ENCODE results near the gene HSPA4.

The HSPA4 gene

DNA sequence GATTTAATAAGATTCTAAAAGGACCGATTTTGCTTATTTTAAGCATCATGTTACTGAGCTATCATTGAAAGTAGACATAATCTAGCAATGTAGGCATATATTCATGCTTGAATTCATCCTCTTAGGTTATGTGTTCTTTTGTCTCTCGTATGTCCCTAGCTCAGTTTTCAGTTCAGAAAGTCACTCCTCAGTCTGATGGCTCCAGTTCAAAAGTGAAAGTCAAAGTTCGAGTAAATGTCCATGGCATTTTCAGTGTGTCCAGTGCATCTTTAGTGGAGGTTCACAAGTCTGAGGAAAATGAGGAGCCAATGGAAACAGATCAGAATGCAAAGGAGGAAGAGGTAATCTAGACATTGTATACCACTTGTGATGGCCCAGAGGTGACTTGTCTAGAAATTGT is 39.2 kb downstream of the HSPA4 start:
- no peak overlapping the region for H3K4me3 ChIP-seq (ENCODE audit: low read length in 2 of 2)
- H3K9me3 ChIP-seq (ENCODE audit: control insufficient read depth in 2 of 2, low read length in 2 of 2), result no peaks in the 10 kb centered on the region
- no peaks in the 10 kb centered on the region for H3K4me1 ChIP-seq (ENCODE audit: control insufficient read depth, insufficient read depth, low read length)
- no peaks in the 10 kb centered on the region for H3K27me3 ChIP-seq (ENCODE audit: control insufficient read depth in 1 of 2, insufficient read depth in 2 of 2, low read length in 2 of 2)
- H3K9ac ChIP-seq (ENCODE audit: low read length in 2 of 2), result no peak overlapping the region
- no peak overlapping the region for H3K27ac ChIP-seq (ENCODE audit: low read length)
- peaks cover 37 to 51% of the 10 kb centered on the region in 2 donors for H3K36me3 ChIP-seq (ENCODE audit: control insufficient read depth in 2 of 2, insufficient read depth in 2 of 2, low read length in 2 of 2)

DNA sequence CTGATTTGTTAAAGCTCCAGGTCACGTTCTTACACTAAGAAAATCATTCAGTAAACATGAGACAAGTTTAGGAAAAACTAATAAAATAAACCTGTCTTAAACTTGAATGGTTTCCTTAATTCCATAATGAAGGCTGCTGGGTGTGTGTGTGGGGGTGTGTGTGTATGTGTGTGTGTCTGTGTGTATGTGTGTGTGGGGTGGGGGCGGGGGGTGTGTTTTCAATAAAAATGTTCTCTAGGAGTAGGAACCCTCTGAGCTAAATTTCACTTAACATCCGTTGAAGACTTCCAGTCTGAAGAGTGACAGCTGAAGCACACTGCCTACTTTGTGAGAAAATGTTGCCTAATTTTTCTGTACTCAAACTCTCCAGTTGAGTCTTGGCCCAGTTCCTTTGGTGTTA is 54.5 kb downstream of the HSPA4 start:
- Histone ChIP-seq H3K9ac (ENCODE audit: low read length in 2 of 2) (no peak overlapping the region), H3K4me3 (ENCODE audit: low read length in 2 of 2) (no peak overlapping the region), H3K36me3 (ENCODE audit: control insufficient read depth in 2 of 2, insufficient read depth in 2 of 2, low read length in 2 of 2) (peaks cover 21 to 26% of the 10 kb centered on the region in 2 donors), H3K4me1 (ENCODE audit: control insufficient read depth, insufficient read depth, low read length) (peaks cover 3% of the 10 kb centered on the region), H3K9me3 (ENCODE audit: control insufficient read depth in 2 of 2, low read length in 2 of 2) (no peaks in the 10 kb centered on the region), H3K27me3 (ENCODE audit: control insufficient read depth in 1 of 2, insufficient read depth in 2 of 2, low read length in 2 of 2) (peaks cover 2 to 3% of the 10 kb centered on the region in 2 donors), H3K27ac (ENCODE audit: low read length) (no peak overlapping the region)

DNA sequence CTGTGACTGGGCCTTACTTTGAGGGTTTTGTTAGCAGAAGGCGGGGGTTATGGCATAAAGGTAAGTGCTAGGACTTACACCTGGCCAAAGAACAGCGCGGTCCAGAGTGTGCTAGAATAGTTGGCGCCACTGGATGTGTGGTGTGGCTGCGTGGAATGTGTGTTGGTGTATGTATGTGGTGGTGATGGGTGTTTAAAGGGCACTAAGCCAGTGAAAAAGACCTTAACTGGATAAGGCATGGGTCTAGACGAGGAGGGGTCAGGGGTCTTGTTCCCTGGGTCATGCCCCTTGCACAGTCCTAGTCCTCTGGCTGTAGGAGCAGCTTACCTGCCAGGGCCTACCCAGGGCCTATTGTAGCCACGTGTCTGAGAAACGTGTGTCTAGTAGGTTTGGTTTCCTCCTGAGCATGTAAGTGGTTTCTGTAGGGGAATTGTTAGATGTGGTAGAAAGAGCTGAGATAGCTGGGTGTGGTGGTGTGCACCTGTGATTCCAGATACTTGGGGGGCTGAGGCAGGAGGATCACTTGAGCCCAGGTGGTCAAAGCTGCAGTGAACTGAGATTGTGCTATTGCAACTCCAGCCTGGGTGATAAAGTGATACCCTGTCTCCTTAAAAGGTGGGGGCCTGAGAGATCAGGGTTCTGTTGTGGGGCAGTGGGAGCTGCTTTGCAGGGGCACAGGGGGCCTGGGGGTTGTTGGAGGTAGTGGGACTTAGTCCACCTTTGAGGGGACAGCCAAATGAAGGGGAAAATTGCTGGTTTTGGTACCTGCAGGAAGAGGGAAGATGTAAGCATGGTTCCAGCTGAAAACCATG is 55.2 kb downstream of the HSPA4 start:
- H3K4me3 ChIP-seq (ENCODE audit: low read length in 2 of 2), result no peak overlapping the region
- peaks cover 3 to 4% of the 10 kb centered on the region in 2 donors for H3K27me3 ChIP-seq (ENCODE audit: control insufficient read depth in 1 of 2, insufficient read depth in 2 of 2, low read length in 2 of 2)
- H3K9me3 ChIP-seq (ENCODE audit: control insufficient read depth in 2 of 2, low read length in 2 of 2), result no peaks in the 10 kb centered on the region
- no peak overlapping the region for H3K9ac ChIP-seq (ENCODE audit: low read length in 2 of 2)
- H3K4me1 ChIP-seq (ENCODE audit: control insufficient read depth, insufficient read depth, low read length), result peaks cover 3% of the 10 kb centered on the region
- H3K36me3 ChIP-seq (ENCODE audit: control insufficient read depth in 2 of 2, insufficient read depth in 2 of 2, low read length in 2 of 2), result peaks cover 21% of the 10 kb centered on the region in 2 donors
- no peak overlapping the region for H3K27ac ChIP-seq (ENCODE audit: low read length)

DNA sequence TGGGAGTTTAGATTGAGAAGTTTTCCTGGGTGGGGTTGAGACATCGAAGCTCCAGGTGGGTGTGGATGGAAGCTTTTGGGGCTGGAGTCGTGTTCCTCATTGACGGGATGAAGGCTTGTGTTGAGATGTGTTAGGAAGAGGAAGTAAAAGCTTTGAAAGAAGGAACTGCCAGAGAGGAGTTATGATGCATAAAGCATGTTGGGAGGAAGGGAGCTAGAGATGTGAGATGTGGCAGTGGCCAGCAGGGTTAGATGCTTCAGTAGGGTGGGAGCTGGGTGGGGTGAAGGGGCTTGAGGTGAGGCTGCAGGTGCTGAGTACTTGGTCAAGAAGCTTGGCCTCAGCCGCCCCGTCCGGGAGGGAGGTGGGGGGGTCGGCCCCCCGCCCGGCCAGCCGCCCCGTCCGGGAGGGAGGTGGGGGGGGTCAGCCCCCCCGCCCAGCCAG is 56.7 kb downstream of the HSPA4 start:
- Histone ChIP-seq H3K4me1 (ENCODE audit: control insufficient read depth, insufficient read depth, low read length) (peaks cover 3% of the 10 kb centered on the region), H3K36me3 (ENCODE audit: control insufficient read depth in 2 of 2, insufficient read depth in 2 of 2, low read length in 2 of 2) (peaks cover 11 to 12% of the 10 kb centered on the region in 2 donors), H3K9ac (ENCODE audit: low read length in 2 of 2) (no peak overlapping the region), H3K4me3 (ENCODE audit: low read length in 2 of 2) (no peak overlapping the region), H3K27ac (ENCODE audit: low read length) (no peak overlapping the region), H3K9me3 (ENCODE audit: control insufficient read depth in 2 of 2, low read length in 2 of 2) (no peaks in the 10 kb centered on the region), H3K27me3 (ENCODE audit: control insufficient read depth in 1 of 2, insufficient read depth in 2 of 2, low read length in 2 of 2) (peaks cover 3 to 6% of the 10 kb centered on the region in 2 donors)

DNA sequence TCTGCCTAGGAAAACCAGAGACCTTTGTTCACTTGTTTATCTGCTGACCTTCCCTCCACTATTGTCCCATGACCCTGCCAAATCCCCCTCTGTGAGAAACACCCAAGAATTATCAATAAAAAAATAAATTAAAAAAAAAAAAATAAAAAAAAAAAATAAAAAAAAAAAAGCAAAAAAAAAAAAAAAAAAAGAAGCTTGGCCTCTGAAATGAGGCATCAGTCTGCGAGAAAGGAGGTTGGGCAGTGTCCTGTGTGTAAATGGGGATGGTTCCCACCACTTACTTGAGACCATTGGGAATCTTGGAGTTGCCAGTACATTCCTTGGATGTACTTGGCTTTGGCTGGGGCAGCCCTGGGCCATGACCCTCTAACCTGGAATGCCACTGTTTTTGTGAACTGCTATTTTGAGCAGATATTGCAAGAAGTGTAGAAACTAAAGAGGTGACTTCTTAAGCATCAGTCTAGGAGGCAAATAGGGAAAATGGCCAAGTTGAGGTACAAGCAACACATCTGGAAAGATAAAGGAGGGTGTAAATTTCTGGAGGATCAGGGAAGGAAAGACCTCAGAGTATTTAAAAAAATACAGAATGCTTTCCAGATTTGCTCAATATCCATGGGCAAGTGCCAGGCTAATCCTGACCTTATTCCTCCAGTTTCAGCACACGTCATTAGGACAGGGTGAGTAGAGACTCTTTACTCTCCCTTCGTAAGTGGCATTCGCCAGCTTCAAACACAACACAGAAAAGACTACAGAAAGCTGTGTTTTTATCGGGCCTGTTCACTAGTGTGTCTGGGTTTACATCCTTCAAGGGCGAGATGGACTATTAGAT is 58.1 kb downstream of the HSPA4 start:
- no peaks in the 10 kb centered on the region for H3K9me3 ChIP-seq (ENCODE audit: control insufficient read depth in 2 of 2, low read length in 2 of 2)
- peaks cover 3 to 7% of the 10 kb centered on the region in 2 donors for H3K27me3 ChIP-seq (ENCODE audit: control insufficient read depth in 1 of 2, insufficient read depth in 2 of 2, low read length in 2 of 2)
- no peak overlapping the region for H3K4me3 ChIP-seq (ENCODE audit: low read length in 2 of 2)
- H3K4me1 ChIP-seq (ENCODE audit: control insufficient read depth, insufficient read depth, low read length), result peaks cover 3% of the 10 kb centered on the region
- peaks cover under 1 to 5% of the 10 kb centered on the region in 2 donors for H3K36me3 ChIP-seq (ENCODE audit: control insufficient read depth in 2 of 2, insufficient read depth in 2 of 2, low read length in 2 of 2)
- H3K9ac ChIP-seq (ENCODE audit: low read length in 2 of 2), result no peak overlapping the region
- H3K27ac ChIP-seq (ENCODE audit: low read length), result no peak overlapping the region

DNA sequence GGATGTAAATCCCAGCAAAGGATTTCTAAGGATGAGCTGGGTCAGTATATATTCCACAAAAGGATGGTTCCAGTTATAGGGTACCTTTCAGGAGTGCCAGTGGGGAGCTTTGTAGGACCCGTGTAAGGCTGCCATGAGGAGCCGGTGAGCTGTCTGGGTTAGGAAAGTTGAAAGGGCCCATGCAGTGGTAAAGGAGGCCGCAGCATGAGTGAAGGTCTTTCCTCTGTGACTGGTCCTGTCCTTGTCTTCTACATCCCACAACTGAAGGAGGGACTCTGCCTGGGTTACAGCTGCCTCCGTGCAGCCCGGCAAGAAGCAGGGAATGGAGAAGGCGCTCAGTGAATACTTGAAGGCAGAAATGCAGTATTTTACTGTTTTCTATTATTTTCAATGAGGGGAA is 58.9 kb downstream of the HSPA4 start:
- H3K36me3 ChIP-seq (ENCODE audit: control insufficient read depth in 2 of 2, insufficient read depth in 2 of 2, low read length in 2 of 2), result no peaks in the 10 kb centered on the region
- no peak overlapping the region for H3K9ac ChIP-seq (ENCODE audit: low read length in 2 of 2)
- peaks cover 3 to 7% of the 10 kb centered on the region in 2 donors for H3K27me3 ChIP-seq (ENCODE audit: control insufficient read depth in 1 of 2, insufficient read depth in 2 of 2, low read length in 2 of 2)
- H3K9me3 ChIP-seq (ENCODE audit: control insufficient read depth in 2 of 2, low read length in 2 of 2), result no peaks in the 10 kb centered on the region
- H3K4me3 ChIP-seq (ENCODE audit: low read length in 2 of 2), result no peak overlapping the region
- peaks cover 3% of the 10 kb centered on the region for H3K4me1 ChIP-seq (ENCODE audit: control insufficient read depth, insufficient read depth, low read length)
- H3K27ac ChIP-seq (ENCODE audit: low read length), result no peak overlapping the region

DNA sequence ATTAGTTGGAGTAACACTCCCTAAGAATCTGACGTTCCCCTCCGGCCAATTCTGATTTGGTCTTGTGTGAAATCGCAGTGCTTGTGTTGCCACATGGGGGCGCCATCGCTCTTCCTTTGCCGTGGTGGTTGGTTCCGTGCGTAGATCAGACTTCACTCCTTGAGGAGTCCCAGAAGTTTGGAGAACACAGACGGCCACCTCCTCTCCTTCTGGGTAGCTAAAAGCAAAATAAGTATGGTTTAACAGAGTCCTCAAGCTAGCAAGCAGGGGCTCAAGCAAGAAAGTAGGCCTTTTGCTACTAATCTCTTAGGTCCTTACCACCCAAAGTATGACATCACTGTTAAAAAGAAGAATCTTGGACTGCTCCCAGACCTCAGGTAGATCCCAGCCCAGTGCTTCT is 59.5 kb downstream of the HSPA4 start:
- H3K4me3 ChIP-seq (ENCODE audit: low read length in 2 of 2), result no peak overlapping the region
- H3K9me3 ChIP-seq (ENCODE audit: control insufficient read depth in 2 of 2, low read length in 2 of 2), result no peaks in the 10 kb centered on the region
- peaks cover 3 to 7% of the 10 kb centered on the region in 2 donors for H3K27me3 ChIP-seq (ENCODE audit: control insufficient read depth in 1 of 2, insufficient read depth in 2 of 2, low read length in 2 of 2)
- H3K9ac ChIP-seq (ENCODE audit: low read length in 2 of 2), result no peak overlapping the region
- H3K36me3 ChIP-seq (ENCODE audit: control insufficient read depth in 2 of 2, insufficient read depth in 2 of 2, low read length in 2 of 2), result no peaks in the 10 kb centered on the region
- H3K4me1 ChIP-seq (ENCODE audit: control insufficient read depth, insufficient read depth, low read length), result peaks cover 3% of the 10 kb centered on the region
- H3K27ac ChIP-seq (ENCODE audit: low read length), result no peak overlapping the region

DNA sequence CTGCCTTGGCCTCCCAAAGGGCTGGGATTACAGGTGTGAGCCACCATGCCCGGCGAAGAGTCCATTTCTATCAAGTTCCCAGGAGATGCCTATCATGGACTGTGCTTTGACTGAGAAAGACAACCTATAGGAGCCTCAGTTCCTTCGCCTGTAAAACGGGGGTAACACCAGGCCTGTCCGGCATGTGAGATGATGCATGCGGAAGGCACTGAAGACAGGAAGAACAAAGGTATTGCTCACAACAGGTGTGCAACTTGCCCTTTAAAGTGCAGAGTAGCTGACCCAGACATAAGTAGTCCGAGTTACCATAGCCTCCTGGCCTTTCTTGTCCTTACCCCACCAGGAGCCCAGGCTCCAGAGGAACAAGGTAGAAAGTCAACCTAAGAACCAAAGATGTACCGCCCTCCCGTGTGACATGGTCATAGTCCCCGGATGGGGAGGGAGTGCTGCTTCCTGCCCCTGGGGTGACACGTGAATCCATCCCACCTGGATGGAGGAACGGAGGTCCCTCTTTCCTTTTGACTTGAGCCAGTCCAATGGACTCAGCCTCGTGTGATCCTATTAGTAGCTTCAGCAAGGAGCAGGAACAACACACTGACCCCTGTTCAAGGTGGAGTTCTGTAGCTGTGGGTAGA is 60.3 kb downstream of the HSPA4 start:
- H3K4me1 ChIP-seq (ENCODE audit: control insufficient read depth, insufficient read depth, low read length), result peaks cover 3% of the 10 kb centered on the region
- H3K9ac ChIP-seq (ENCODE audit: low read length in 2 of 2), result no peak overlapping the region
- no peaks in the 10 kb centered on the region for H3K9me3 ChIP-seq (ENCODE audit: control insufficient read depth in 2 of 2, low read length in 2 of 2)
- H3K36me3 ChIP-seq (ENCODE audit: control insufficient read depth in 2 of 2, insufficient read depth in 2 of 2, low read length in 2 of 2), result no peaks in the 10 kb centered on the region
- no peak overlapping the region for H3K27ac ChIP-seq (ENCODE audit: low read length)
- peaks cover 3 to 7% of the 10 kb centered on the region in 2 donors for H3K27me3 ChIP-seq (ENCODE audit: control insufficient read depth in 1 of 2, insufficient read depth in 2 of 2, low read length in 2 of 2)
- no peak overlapping the region for H3K4me3 ChIP-seq (ENCODE audit: low read length in 2 of 2)

DNA sequence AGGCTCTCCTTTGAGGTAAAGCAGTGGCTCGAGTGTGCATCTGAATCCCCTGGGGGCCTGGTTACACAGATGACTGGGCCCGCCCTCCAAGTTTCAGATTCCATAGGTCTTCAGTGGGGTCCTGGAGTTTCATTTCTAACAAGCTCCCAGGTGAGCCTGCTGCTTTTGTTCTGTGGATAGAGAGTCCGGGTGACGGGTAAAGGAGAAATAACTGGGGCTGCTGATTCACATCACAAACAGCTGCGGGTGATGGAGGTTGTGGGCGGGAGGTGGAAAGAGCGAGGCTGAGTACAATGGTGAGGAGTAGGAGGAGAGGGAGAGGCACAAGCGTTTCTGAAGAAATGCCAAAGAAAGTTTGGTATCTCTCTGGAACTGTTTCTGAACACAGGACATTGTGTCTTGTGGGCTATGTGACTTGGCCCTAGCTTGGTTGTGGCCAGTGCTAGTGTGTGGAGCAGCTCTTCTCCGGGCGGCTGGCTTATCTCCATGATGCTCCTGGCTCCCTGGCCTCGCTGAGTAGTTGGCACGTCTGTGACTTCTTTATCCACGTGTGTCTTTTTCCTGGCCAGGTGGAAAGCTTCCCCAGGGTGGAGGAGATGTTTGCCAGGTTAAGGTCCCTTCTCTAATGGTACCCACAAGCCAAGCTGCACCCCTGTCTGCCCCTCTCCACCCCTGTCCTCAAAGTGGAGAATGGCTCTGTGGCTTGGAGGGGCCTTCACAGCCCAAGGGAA is 61.7 kb downstream of the HSPA4 start:
- H3K4me1 ChIP-seq (ENCODE audit: control insufficient read depth, insufficient read depth, low read length), result peaks cover 3% of the 10 kb centered on the region
- no peak overlapping the region for H3K27ac ChIP-seq (ENCODE audit: low read length)
- no peak overlapping the region for H3K9ac ChIP-seq (ENCODE audit: low read length in 2 of 2)
- no peak overlapping the region for H3K4me3 ChIP-seq (ENCODE audit: low read length in 2 of 2)
- no peaks in the 10 kb centered on the region for H3K36me3 ChIP-seq (ENCODE audit: control insufficient read depth in 2 of 2, insufficient read depth in 2 of 2, low read length in 2 of 2)
- no peaks in the 10 kb centered on the region for H3K9me3 ChIP-seq (ENCODE audit: control insufficient read depth in 2 of 2, low read length in 2 of 2)
- peaks cover 3 to 7% of the 10 kb centered on the region in 2 donors for H3K27me3 ChIP-seq (ENCODE audit: control insufficient read depth in 1 of 2, insufficient read depth in 2 of 2, low read length in 2 of 2)

Measured in stomach smooth muscle (tissue), 2 donors.